T-helper 1 cell treated with Interleukin-12 subunit alpha and Interleukin-12 subunit beta and Interleukin-4 antibody, amounts not matched to agents 30 ng/mL and 1 ng/mL, for 36 hours (primary cell): ENCODE data around the gene DNAAF5. TPM values are rescaled to one million over a fixed set of nuclear protein-coding genes. Genes with fewer than 3 reads are reported as not detected.
"Not testable (repeated sequence)": the region's sequence is repeated elsewhere in the genome, so short reads cannot be mapped to it uniquely, and the experiment has no call there.

Experiments
- intact Hi-C: fragments of 100-400 bp; cut with micrococcal nuclease; formaldehyde crosslinking; loops from one replicate; pipeline ENCODE4 v1.15.1; 2024
- total RNA-seq: library from RNA; stranded (reverse); gene quantifications from 2 replicates; pipeline ENCODE4 v1.2.3, GENCODE V29; 2022

Gene DNAAF5
- total RNA-seq, 1 donor from 2014 or later, result 22.5 TPM

DNA sequence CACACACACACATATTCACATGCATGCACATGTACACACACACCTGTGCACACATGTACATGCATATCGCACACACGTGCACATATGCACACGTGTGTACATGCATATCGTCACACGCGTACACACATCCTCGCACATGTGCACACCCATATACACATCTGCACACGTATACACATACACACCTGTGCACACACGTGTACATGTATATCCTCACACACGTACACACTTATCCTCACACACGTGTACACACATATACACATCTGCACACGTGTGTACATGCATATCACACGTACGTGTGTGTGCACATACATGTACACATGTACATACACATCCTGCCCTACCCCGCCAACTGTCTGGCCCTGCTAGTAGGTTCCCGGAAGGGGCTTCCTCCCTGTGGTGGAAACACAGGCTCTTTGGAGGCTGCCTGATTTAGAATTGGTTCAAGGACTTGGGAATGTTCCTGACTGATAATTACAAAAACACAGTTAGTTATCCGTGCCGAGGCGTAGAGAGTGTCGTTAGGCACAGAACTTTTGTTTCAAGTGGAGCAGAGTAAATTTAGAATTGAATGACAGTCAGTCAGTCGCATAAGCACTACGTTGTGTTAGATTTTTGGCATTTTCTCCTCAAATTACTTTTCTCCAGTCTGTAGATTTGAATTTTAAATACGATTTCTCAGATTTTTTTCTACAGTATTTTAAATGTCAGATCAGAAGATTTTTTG is 19.1 kb downstream of the DNAAF5 start:
- intact Hi-C loops, result no loop called here

GRCh38 chr7:746155-747061 is 19.9 kb downstream of the DNAAF5 start:
- intact Hi-C loops, result no loop called here

DNA sequence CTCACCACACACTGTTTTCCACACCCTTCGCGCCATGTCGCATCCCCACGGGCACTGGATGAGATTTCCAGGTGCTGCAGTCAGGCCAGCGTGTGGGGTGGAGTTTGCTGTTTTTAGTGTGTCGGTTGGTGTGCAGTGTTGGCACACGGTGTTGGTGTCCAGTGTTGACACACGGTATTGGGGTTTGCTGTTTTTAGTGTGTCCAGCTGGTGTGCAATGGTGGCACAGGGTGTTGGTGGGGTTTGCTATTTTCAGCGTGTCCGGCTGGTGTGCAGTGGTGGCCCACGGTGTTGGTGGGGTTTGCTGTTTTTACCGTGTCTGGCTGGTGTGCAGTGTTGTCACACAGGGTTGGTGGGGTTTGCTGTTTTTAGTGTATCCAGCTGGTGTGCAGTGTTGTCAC is 20.7 kb downstream of the DNAAF5 start:
- intact Hi-C loops, result no loop called here

DNA sequence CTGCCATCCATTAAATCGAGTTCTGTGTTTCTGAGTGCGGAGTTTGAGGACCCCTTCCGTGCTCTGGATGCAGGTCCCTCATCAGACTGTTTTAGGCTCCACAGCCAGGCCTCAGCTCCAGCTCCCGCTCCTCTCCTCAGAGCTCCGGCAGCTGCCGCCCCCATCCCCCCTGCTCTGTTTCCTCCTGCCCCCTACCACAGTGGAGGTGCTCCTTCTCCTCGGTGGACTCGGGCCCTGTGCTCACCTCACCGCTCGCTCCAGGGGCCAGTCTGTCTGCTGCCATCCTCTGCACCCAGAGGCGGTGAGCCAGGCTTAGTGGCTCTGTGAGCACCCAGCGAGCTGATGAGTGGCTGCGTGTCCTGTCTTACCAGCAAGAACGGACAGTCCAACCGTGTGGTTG is 21.9 kb downstream of the DNAAF5 start:
- intact Hi-C loops, result no loop called here

- intact Hi-C loops, result no loop called here
These were observed 22.6 kb downstream of the DNAAF5 start for GRCh38 chr7:749140-749551.

- intact Hi-C loops, result no loop called here
These were observed 23.8 kb downstream of the DNAAF5 start for GRCh38 chr7:750111-750905.

- intact Hi-C loops, result no loop called here
These were observed 25.3 kb downstream of the DNAAF5 start for GRCh38 chr7:751826-752225.

GRCh38 chr7:752256-752655 is 25.8 kb downstream of the DNAAF5 start:
- intact Hi-C loops, result not testable (repeated sequence)

- intact Hi-C loops, result no loop called here
These were observed 26.7 kb downstream of the DNAAF5 start for GRCh38 chr7:753190-753589.

GRCh38 chr7:754531-755412 is 28.3 kb downstream of the DNAAF5 start:
- intact Hi-C loops, result no loop called here

GRCh38 chr7:755413-755805 is 28.9 kb downstream of the DNAAF5 start:
- intact Hi-C loops, result no loop called here

- intact Hi-C loops, result no loop called here
These were observed 29.9 kb downstream of the DNAAF5 start for GRCh38 chr7:756231-756927.

DNA sequence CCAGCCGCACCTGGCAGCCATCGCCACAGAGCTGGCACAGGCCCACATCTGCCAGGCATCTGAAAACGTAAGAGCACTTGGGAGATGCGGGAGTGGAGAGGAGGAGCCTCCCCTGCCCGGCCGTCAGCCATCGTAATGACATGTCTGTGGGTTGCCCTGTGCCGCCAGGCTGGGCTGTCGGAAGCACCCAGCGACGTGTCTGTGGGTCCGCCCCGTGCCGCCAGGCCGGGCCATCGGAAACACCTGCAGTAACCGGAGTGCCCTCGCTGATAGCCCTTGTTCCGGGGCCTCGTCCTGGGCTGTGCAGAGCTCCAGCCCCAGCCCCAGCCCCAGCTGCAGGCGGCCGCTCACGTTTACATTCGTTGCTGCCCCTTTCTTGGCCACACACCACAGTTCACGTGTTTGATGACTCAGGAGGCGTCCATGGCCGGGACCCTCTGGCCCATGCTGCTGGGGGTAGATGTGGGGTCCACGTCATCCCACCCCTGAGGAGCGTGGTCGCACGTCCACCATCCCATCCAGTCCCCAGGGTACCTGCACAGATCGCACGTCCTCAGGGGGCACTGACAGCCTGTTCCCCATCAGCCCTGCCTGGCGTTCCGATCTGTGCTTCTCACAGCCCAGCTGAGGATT is 30.5 kb downstream of the DNAAF5 start:
- intact Hi-C loops, result no loop called here

DNA sequence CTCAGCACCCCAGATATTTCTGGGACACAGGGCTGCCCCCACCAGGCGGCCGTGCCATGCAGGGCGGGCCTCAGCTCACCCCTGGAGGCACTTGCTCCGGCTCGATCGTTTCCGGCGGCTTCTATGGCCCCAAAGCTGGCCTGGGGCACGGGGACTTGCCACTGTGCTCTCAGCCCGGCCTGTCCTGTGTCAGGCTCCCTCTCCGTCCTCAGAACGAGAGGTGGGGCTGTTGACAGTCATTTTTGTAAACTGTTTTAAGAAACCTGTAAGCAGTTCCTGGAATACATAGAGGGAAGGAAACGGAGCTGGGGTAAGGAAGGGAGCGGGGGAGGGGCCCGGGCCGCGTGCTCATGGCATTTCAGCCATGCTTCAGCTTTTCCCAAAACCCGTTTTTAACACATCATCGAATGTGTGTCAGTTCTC is 31.3 kb downstream of the DNAAF5 start:
- intact Hi-C loops, result no loop called here

GRCh38 chr7:759569-759968 is 33.1 kb downstream of the DNAAF5 start:
- intact Hi-C loops, result no loop called here

DNA sequence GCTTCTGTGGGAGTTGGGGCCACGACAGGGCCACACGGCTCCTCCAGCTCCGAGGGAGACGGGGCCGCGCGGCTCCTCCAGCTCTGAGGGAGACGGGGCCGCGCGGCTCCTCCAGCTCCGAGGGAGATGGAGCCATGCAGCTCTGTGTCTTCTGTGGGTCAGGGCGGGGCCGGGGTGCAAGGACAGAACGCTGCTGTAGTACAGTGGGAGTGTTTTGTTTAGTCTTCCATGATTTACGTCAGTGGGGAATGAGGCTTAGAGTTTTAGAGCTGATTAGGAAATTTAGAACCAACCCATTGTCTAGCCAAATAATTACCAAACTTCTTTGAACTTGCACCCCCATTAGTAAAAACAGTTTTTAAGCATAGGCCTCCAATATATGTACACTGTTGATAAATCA is 33.5 kb downstream of the DNAAF5 start:
- intact Hi-C loops, result no loop called here

DNA sequence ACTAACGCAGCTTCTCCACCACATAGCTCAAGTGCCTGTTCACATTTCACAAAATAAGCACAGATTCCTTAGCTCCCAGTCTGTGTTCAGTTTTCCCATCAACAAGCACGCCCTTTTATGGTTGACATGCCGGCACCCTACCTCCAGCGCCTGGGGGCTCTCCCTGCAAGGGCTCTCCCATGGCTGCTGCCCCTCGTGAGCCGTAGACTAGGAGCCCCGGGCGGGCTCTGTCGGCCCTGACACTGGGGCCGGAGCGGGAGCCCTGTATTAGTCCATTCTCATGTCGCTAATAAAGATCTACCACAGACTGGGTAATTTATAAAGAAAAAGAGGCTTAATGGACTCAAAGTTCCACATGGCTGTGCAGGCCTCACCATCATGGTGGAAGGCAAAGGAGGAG is 34.6 kb downstream of the DNAAF5 start:
- intact Hi-C loops, result no loop called here

- intact Hi-C loops, result no loop called here
These were observed 35.1 kb downstream of the DNAAF5 start for GRCh38 chr7:761631-762030.

- intact Hi-C loops, result no loop called here
These were observed 36.4 kb downstream of the DNAAF5 start for GRCh38 chr7:762885-763284.

- intact Hi-C loops, result no loop called here
These were observed 37.3 kb downstream of the DNAAF5 start for GRCh38 chr7:763762-764161.
